ENCODE results near the gene CATSPERZ.

The CATSPERZ gene

DNA sequence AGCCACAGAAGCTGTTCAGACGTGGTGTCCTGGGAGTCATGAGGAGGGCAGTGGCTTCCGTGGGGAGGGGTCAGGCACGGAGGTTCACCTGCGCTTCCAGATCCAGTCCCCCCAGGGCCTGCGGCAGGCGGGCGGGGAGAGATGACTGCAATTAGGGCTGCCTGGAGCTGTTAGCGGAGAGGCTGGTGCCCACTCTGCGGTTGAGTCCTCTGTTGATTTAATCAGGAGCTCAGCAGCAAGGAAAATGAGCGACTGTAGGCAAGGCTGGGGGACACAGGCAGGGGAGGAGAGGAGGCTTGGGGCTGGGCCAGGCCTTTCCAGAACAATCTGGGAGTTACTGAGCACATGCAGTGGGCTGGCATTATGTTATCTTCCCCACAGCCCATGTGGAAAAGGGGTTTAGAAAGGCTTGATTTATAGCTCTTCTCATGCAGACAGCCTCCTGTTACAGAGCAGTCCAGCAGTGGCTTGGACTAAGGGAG is 35.7 kb upstream of the CATSPERZ start:
- DNase-seq (ENCODE audit: low spot score): no peak

- no peak for DNase-seq (ENCODE audit: low spot score)
Measured at GRCh38 chr11:64265176-64266160, 34.7 kb upstream of the CATSPERZ start.

- DNase-seq (ENCODE audit: low spot score): no peak
Measured at GRCh38 chr11:64266339-64266738, 33.8 kb upstream of the CATSPERZ start.

DNA sequence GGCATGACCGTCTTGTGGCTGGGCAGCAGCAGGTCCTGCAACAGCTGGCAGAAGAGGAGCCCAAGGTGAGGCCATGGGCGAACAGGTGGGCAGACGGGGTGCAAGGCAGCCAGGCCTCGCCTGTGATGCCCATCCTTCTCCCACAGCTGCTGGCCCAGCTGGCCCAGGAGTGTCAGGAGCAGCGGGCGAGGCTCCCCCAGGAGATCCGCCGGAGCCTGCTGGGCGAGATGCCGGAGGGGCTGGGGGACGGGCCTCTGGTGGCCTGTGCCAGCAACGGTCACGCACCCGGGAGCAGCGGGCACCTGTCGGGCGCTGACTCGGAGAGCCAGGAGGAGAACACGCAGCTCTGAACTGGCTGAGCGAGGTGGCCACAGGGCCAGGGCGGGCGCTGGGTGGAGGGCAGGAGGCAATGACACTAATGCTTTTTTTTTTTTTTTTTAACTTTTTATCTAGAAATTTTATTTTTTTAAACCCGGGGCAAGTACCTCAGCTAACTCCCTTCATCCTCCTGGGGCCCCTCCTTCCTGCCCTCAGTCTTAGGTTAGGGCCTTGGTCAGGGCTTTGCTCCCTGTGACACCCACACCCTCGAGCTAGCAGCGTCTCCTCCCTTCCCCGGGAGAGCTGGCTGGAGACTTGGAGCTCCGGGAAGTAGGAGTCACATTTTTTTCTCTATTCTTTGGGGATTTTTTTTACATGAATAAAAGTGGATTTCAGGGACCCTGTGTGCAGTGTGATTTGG is 32.8 kb upstream of the CATSPERZ start:
- DNase-seq (ENCODE audit: low spot score): no peak

- DNase-seq (ENCODE audit: low spot score): no peak
Measured at GRCh38 chr11:64268025-64268892, 31.9 kb upstream of the CATSPERZ start.

DNA sequence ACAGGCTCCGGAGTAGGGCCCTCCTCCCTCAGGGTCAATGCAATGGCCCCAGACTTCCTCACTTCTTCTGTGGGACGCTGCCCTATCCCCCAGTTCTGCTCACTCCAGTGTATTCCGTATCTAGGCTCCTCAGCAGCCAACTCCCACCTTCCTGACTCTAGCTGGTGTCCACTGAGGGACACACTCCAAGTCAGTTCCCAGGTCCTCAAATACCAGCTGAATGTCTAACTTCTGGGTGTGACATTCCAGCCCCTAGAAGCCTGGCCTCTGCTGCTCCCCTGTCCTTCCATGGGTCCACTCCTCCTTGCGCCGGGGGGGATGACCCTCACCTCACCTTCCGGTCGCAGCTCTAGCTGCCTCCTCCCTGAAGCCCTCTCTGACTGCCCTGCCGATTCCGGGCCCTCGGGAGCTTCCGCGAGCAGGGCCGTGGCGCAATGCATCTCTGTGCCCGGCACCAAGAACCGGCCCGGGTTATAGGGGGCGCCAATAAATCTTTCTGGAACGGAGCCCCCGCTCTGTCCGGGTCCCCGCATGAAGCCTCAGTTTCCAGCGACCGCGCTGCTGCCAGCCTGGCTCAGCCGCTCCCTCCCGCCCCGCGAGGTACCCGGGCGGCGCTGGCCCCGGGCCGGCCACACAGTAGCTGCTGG is 31.1 kb upstream of the CATSPERZ start:
- DNase-seq (ENCODE audit: low spot score): no peak

DNA sequence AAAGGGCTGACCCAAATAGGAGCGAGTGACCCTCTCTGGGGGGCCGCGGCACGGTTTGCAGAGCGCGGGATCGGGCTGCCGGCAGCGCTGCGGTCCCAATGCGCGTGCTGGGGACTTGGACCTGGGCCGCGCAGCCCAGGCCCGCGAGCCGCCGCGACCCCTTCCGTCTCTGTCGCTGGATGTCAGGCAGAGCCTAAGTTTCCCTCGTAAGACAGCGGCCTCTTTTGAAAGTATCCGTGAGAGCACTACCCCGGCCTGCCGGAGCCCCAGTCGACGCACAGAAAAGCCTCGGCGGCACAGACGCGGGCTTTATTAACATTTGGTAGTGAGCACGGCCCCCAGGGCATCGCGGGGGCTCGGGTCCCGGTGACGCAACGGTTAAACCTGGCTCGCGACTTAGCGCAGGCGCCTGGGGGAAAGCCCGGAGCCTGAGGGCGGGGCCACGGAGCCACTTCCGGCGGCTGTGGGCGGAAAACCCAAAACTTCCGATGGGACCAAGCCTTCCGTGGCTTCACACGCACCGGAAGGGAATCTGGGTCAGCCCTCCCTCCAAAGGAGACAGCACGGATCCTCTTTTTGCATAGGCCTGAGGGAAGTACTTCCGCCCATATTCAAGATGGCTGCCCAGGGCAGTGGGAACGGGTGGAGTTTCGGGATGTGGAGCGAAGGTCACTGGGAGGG is 30.5 kb upstream of the CATSPERZ start:
- DNase-seq (ENCODE audit: low spot score): peak; percentile 99

DNA sequence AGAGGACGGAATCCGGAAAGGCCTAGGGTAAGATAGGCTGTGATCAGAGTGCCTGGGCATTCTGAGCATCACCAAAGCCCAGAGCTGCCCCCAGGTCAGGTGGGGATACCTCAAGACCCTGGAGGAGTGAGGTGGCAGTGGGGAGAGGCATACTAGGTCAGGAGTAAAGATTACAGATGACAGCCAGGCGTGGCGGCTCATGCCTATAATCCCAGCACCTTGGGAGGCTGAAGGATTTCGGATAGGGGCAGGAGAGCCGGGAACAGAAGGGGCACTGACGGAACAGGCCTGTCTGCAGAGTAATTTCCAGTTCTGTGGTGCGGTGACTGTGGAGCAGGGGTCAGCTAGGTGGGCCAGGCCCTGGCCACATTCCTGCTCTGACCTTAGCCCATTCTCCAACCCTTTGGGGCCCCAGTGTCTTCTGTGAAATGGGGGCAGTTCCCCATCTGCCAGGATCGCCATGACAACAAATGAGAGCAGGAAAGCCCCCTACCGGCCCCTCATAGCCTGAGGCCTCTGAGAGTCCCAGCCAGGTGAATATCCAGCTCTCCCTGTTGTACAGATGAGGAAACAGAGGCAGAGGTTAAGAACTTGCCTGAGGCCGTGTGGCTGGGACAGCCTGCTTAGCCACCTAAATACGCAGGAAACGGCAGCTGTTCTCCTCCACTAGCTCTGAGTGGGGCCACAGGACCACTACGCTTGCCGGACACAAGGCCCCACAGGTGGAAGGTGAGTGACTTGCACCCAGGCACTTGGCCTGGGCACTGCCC is 24.9 kb upstream of the CATSPERZ start:
- DNase-seq (ENCODE audit: low spot score): no peak

DNA sequence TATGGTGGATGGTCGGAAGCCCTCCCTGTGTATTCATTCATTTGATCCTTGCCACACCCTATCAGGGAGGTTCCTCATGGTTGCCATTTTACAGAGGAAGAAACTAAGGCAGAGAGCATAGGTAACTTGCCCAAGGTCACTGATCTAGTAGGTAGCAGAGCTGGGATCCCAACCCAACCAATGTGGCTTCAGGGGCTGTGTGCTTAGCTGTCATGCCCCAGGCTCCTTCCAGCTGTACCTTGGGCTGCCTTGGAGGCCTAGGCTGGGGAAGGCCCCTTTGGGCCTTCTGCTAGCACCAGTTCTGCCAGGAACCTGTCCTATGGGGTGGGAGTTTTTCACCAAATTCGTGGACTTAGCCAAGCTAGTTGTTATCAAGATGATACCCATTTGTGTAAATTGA is 24.3 kb upstream of the CATSPERZ start:
- no peak for DNase-seq (ENCODE audit: low spot score)

GRCh38 chr11:64276653-64277431 is 23.3 kb upstream of the CATSPERZ start:
- DNase-seq (ENCODE audit: low spot score): no peak

GRCh38 chr11:64278576-64279190 is 21.5 kb upstream of the CATSPERZ start:
- no peak for DNase-seq (ENCODE audit: low spot score)

GRCh38 chr11:64281957-64282770 is 18.0 kb upstream of the CATSPERZ start:
- DNase-seq (ENCODE audit: low spot score): no peak

DNA sequence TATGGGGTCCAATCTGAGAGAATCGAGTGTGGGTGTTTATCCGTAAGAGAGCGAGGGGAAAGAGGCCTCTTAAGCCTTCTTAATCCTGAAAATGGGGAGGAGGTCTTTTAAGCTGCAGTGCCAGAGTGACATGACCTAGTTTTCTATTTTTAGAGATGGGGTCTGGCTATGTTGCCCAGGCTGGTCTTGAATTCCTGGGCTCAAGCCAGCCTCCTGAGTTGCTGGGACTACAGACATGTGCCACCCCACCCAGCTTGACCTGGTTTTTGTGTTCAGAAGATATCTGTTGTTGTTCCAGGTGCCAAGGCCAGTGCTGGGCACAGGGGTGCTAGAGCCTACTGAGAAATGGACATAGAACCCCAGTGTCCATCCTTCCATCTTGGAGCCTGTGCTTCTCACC is 17.1 kb upstream of the CATSPERZ start:
- no peak for DNase-seq (ENCODE audit: low spot score)

DNA sequence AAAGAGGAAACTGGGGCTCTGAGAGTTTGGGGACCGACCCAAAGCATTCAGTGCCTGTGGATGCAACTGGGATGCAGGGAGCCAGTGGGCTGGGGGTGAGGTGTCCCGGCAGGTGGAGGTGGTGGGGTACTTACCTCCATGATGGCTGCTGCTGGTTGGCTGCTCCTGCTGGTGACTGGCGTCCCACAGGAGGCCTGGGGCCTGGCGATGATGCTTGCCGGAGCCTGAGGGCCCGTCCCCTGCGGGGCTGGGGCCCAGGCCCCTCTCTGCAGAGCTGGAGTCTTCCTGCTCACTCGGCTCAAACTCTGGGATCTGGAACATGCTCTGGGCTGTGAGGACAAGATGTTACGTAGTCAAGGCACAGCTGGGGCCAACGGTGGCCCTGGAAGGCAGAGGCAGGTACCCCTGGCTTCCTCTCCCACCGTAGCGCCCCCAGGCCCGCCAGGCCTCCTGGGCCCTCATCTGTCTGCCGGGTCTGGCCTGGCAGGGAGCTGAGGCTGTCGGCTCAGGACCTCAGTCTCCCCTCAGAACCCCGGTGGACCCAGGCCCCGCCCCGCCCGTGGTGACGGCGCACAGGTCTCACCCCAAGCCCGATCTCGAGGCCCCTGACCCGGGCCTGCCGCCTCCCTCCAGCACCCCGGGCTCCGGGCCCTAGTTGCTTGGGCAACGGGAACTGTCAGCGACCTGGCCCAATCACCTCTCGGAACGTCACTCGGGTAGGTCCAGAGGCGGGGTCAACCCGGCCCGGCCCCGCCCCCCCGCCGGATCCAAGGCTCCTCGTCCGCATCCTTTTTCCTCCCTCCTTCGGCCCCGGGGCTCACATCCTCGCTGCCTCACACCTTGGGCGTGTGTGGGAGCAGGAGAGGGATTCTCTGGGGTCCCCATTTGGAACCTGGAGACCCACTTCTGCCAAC is 15.9 kb upstream of the CATSPERZ start, which contains the start of gene BAD:
BAD (minus strand) TSS at position 618 of the 914 bp plus-strand sequence; CDS start at position 321, 297 bp downstream.
- peak; percentile 98 for DNase-seq (ENCODE audit: low spot score)

- peak; percentile 96 for DNase-seq (ENCODE audit: low spot score)
Measured at GRCh38 chr11:64284962-64285884, 14.9 kb upstream of the CATSPERZ start, which contains the start of gene GPR137. TSS of gene GPR137 (plus strand) at chr11:64285848. CDS start at chr11:64286525, 677 bp downstream.

All from left forelimb (tissue), 1 donor.